Measurements from ENCODE around the gene SLC31A2. TPM values are rescaled to one million over a fixed set of nuclear protein-coding genes. Genes with fewer than 3 reads are reported as not detected.

SLC31A2 gene
- total RNA-seq, 5 donors from 2014 or later (not counting 1 experiment from before 2014, with no cell fraction given): 3.4 to 6.1 (median 4.0) TPM

DNA sequence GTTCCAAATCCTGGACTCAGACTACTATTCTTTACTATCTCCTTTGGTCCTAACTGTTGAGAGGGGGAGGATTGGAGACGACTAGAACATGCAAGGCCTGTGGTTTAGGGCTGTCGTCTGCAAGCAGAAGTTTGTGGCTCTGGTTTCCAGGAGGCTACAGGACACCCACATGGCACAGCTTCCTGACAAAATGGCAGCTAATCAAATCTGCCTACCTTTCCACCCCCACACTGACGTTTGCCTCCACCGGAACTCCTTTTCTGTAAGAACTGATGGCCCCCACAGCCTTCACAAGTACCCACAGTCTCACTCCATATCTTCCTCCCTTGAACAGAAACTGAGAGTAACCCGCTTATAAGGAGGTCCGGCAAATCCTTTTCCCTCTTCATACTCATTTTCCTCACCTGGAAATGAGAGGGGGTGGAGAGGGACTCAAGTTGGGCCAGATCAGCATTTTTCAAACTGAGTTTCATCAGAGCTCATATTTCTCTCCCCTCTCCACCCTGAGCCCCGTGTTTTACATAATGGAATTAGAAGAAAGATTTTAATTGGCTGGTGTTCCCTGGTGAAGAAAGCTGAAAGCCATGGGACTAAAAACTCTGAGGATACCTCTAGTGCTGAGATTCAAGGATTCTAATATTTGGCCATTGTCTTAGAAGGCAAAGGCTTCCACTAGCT is 5.2 kb downstream of the SLC31A2 start:
- POLR2A ChIA-PET: interaction anchor here in 1 of 2 donors (0.8 kb wide), 1 partner anchor 65 kb away, joined by 3 read pairs; the partner anchor contains the start of genes FKBP15 and SLC31A1
- WGBS (ENCODE audit: insufficient coverage): no CpG with 5 or more reads among the region's 7 CpGs

DNA sequence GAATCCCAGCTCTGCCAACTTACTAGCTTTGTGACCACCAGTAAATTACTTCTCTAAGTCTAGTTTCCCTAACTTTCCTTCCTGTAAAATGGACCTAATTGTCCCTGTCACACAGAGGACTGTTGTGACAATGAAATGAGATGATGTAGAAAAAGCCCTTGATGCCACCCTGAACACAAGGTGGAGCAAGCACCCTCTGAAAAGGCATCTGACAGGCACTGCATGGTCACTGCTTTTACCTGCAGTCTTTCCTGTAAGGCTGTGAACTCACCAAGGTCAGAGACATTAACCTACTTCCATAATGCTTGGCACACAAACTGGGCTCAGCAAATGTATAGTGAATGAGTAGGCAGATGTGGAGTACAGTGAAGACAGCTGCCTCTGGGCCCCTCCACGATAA is 6.1 kb downstream of the SLC31A2 start:
- no peaks in the 10 kb centered on the region for H3K9me3 Mint-ChIP-seq
- ChIA-PET POLR2A (interaction anchor here (0.6 to 0.8 kb wide), 2 partner anchors 65 to 630 kb away, joined by 3 read pairs; partner anchors contain the start of genes FKBP15 (in 1 of the 2) and SLC31A1 (in 1 of the 2)), CTCF (interaction anchor here in 1 of 2 donors (0.6 to 0.8 kb wide), 2 partner anchors 12 to 168 kb away, joined by 3 to 5 read pairs; no protein-coding TSS in a partner anchor)
- H3K36me3 Mint-ChIP-seq: peaks cover 15% of the 10 kb centered on the region
- peaks cover 31 to 39% (median 37%) of the 10 kb centered on the region in 3 donors for H3K4me1 Mint-ChIP-seq
- no peaks in the 10 kb centered on the region for H3K27me3 Mint-ChIP-seq
- ATAC-seq (replicated peaks in 1 of 4) (no peak), DNase-seq (no peak)
- Histone ChIP-seq H3K4me3 (ENCODE audit: control insufficient read depth in 1 of 2, extremely low read depth in 1 of 2, low read length in 1 of 2) (no peak overlapping the region), H3K4me1 (ENCODE audit: control insufficient read depth in 1 of 2, extremely low read depth in 1 of 2, insufficient read depth in 2 of 2, low read length in 2 of 2) (peaks cover 3 to 18% of the 10 kb centered on the region in 2 experiments), H3K9me3 (no peaks in the 10 kb centered on the region), H3K27me3 (replicated peaks in 1 of 2; ENCODE audit: control insufficient read depth in 2 of 2, extremely low read depth in 1 of 2, insufficient read depth in 2 of 2, low read length in 1 of 2) (no peaks in the 10 kb centered on the region), H3K36me3 (ENCODE audit: control insufficient read depth in 2 of 2, extremely low read depth in 1 of 2, insufficient read depth in 1 of 2, low read length in 1 of 2) (peaks cover 2 to 12% of the 10 kb centered on the region in 2 donors), H3K27ac (ENCODE audit: low read length) (no peak overlapping the region)
- H3K4me3 Mint-ChIP-seq: no peak overlapping the region
- WGBS (ENCODE audit: insufficient coverage): 100% methylated on average over 1 of the region's 1 CpG
- H3K27ac Mint-ChIP-seq: peak overlapping the region; percentile 48 to 52

More for the DNA sequence above, 5.2 kb downstream of the SLC31A2 start:
- Histone ChIP-seq H3K36me3 (ENCODE audit: control insufficient read depth in 2 of 2, extremely low read depth in 1 of 2, insufficient read depth in 1 of 2, low read length in 1 of 2) (peaks cover 2 to 4% of the 10 kb centered on the region in 2 donors), H3K9me3 (no peaks in the 10 kb centered on the region), H3K4me3 (ENCODE audit: control insufficient read depth in 1 of 2, extremely low read depth in 1 of 2, low read length in 1 of 2) (no peak overlapping the region), H3K27ac (ENCODE audit: low read length) (peak overlapping the region; percentile 44), H3K4me1 (ENCODE audit: control insufficient read depth in 1 of 2, extremely low read depth in 1 of 2, insufficient read depth in 2 of 2, low read length in 2 of 2) (peaks cover 3 to 25% of the 10 kb centered on the region in 2 experiments), H3K27me3 (replicated peaks in 1 of 2; ENCODE audit: control insufficient read depth in 2 of 2, extremely low read depth in 1 of 2, insufficient read depth in 2 of 2, low read length in 1 of 2) (no peaks in the 10 kb centered on the region)
- ATAC-seq (replicated peaks in 1 of 4): peak; percentile 28 to 64 (median 46)
- CTCF ChIA-PET: no interaction called here
- Mint-ChIP-seq H3K9me3 (no peaks in the 10 kb centered on the region), H3K36me3 (peaks cover 12% of the 10 kb centered on the region), H3K4me1 (peaks cover 35 to 44% (median 41%) of the 10 kb centered on the region in 3 donors), H3K4me3 (peak overlapping the region in 2 of 3 donors; percentile 5), H3K27me3 (no peaks in the 10 kb centered on the region), H3K27ac (peak overlapping the region; percentile 77 to 82)
- peak in 28 of 35 experiments; percentile 9 to 60 (median 30) for DNase-seq

DNA sequence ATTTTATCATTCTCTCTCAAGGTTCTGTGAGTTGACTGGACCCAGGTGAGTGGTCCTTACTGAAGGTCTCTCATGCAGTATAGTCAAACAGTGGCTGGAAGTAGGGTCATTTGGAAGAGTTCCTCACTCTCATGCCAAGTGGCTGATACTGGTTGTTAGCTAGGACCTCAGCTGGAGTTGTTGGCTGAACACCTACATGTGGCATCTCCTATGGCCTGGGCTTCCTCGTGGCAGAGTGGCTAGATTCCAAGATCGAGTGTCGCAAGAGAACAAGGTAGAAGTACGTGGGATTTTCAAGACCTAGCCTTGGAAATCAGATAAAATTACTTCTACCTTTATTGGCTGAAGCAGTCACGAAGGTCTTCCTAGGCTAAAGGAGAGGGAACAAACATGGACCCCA is 7.6 kb downstream of the SLC31A2 start:
- peaks cover 2 to 27% of the 10 kb centered on the region in 2 donors for H3K36me3 ChIP-seq (ENCODE audit: control insufficient read depth in 2 of 2, extremely low read depth in 1 of 2, insufficient read depth in 1 of 2, low read length in 1 of 2)
- no peaks in the 10 kb centered on the region for H3K9me3 Mint-ChIP-seq
- no peaks in the 10 kb centered on the region for H3K27me3 ChIP-seq (replicated peaks in 1 of 2; ENCODE audit: control insufficient read depth in 2 of 2, extremely low read depth in 1 of 2, insufficient read depth in 2 of 2, low read length in 1 of 2)
- no peak overlapping the region for H3K4me3 Mint-ChIP-seq
- H3K36me3 Mint-ChIP-seq: peaks cover 29% of the 10 kb centered on the region
- H3K4me1 ChIP-seq (ENCODE audit: control insufficient read depth in 1 of 2, extremely low read depth in 1 of 2, insufficient read depth in 2 of 2, low read length in 2 of 2): peaks cover 3 to 12% of the 10 kb centered on the region in 2 experiments
- CTCF ChIA-PET: no interaction called here
- no CpG with 5 or more reads among the region's 5 CpGs for WGBS (ENCODE audit: insufficient coverage)
- peak overlapping the region in 1 of 2 donors; percentile 9 for H3K27ac Mint-ChIP-seq
- DNase-seq (no peak), ATAC-seq (replicated peaks in 1 of 4) (no peak)
- peaks cover 22 to 25% (median 25%) of the 10 kb centered on the region in 3 donors for H3K4me1 Mint-ChIP-seq
- POLR2A ChIA-PET: no interaction called here
- H3K9me3 ChIP-seq: no peaks in the 10 kb centered on the region
- no peak overlapping the region for H3K4me3 ChIP-seq (ENCODE audit: control insufficient read depth in 1 of 2, extremely low read depth in 1 of 2, low read length in 1 of 2)
- no peak overlapping the region for H3K27ac ChIP-seq (ENCODE audit: low read length)
- no peaks in the 10 kb centered on the region for H3K27me3 Mint-ChIP-seq

DNA sequence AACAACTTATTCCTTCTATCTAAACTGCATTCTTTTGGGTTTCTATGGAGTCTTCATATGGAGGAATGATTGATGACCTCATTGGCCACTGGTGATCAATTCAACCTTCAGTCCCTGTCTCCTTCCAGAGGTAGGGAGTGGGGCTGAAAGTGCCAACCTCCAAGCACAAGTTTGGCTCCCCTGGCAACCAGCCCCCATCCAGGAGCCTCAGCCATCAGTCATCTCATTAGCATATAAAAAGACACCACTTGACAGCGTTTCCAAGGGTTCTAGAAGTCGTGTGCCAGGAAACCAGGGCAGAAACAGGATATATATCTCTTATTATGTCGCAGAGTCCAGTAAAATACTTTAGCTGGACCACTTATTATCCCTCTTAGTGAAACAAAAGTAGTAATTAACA is 9.8 kb downstream of the SLC31A2 start:
- no peaks in the 10 kb centered on the region for H3K27me3 ChIP-seq (replicated peaks in 1 of 2; ENCODE audit: control insufficient read depth in 2 of 2, extremely low read depth in 1 of 2, insufficient read depth in 2 of 2, low read length in 1 of 2)
- CTCF ChIA-PET: no interaction called here
- Mint-ChIP-seq H3K9me3 (no peaks in the 10 kb centered on the region), H3K36me3 (peaks cover 42% of the 10 kb centered on the region), H3K4me1 (peaks cover 12 to 16% (median 14%) of the 10 kb centered on the region in 3 donors), H3K4me3 (no peak overlapping the region), H3K27ac (no peak overlapping the region), H3K27me3 (no peaks in the 10 kb centered on the region)
- peaks cover 2 to 11% of the 10 kb centered on the region in 2 experiments for H3K4me1 ChIP-seq (ENCODE audit: control insufficient read depth in 1 of 2, extremely low read depth in 1 of 2, insufficient read depth in 2 of 2, low read length in 2 of 2)
- peaks cover 5 to 47% of the 10 kb centered on the region in 2 donors for H3K36me3 ChIP-seq (ENCODE audit: control insufficient read depth in 2 of 2, extremely low read depth in 1 of 2, insufficient read depth in 1 of 2, low read length in 1 of 2)
- DNase-seq: no peak
- H3K4me3 ChIP-seq (ENCODE audit: control insufficient read depth in 1 of 2, extremely low read depth in 1 of 2, low read length in 1 of 2): no peak overlapping the region
- no peaks in the 10 kb centered on the region for H3K9me3 ChIP-seq
- H3K27ac ChIP-seq (ENCODE audit: low read length): no peak overlapping the region
- POLR2A ChIA-PET: no interaction called here
- ATAC-seq (replicated peaks in 1 of 4): no peak
- no CpG with 5 or more reads among the region's 3 CpGs for WGBS (ENCODE audit: insufficient coverage)

DNA sequence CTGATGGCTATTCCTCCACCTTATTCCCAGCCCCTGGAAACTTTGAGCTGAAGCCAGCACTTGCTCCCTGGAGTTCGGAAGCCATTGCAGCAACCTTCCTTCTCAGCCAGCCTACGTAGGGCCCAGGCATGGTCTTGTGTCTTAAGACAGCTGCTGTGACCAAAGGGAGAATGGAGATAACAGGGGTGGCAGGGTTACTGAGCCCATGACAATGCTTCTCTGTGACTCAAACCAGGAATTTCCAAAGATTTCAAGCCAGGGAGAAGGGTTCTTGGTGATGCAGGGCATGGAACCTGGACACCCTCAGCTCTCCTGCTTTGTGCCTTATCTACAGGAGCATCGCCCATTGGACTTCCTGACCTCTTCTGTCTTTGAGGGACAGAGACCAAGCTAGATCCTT is 12.2 kb downstream of the SLC31A2 start:
- Histone ChIP-seq H3K4me3 (ENCODE audit: control insufficient read depth in 1 of 2, extremely low read depth in 1 of 2, low read length in 1 of 2) (no peak overlapping the region), H3K4me1 (ENCODE audit: control insufficient read depth in 1 of 2, extremely low read depth in 1 of 2, insufficient read depth in 2 of 2, low read length in 2 of 2) (no peaks in the 10 kb centered on the region), H3K36me3 (ENCODE audit: control insufficient read depth in 2 of 2, extremely low read depth in 1 of 2, insufficient read depth in 1 of 2, low read length in 1 of 2) (peaks cover 14 to 70% of the 10 kb centered on the region in 2 donors), H3K27ac (ENCODE audit: low read length) (no peak overlapping the region), H3K9me3 (no peaks in the 10 kb centered on the region), H3K27me3 (replicated peaks in 1 of 2; ENCODE audit: control insufficient read depth in 2 of 2, extremely low read depth in 1 of 2, insufficient read depth in 2 of 2, low read length in 1 of 2) (no peaks in the 10 kb centered on the region)
- Mint-ChIP-seq H3K27ac (no peak overlapping the region), H3K4me1 (no peaks in the 10 kb centered on the region), H3K36me3 (peaks cover 62% of the 10 kb centered on the region), H3K4me3 (no peak overlapping the region), H3K27me3 (no peaks in the 10 kb centered on the region), H3K9me3 (no peaks in the 10 kb centered on the region)
- DNase-seq (no peak), ATAC-seq (replicated peaks in 1 of 4) (no peak)
- 100% methylated on average over 2 of the region's 3 CpGs for WGBS (ENCODE audit: insufficient coverage)
- ChIA-PET CTCF (interaction anchor here in 1 of 2 donors (0.9 kb wide), 1 partner anchor 11 kb away, joined by 4 read pairs; no protein-coding TSS in a partner anchor), POLR2A (interaction anchor here (0.5 kb wide), 2 partner anchors 110 to 326 kb away, joined by 3 read pairs; no protein-coding TSS in a partner anchor)

DNA sequence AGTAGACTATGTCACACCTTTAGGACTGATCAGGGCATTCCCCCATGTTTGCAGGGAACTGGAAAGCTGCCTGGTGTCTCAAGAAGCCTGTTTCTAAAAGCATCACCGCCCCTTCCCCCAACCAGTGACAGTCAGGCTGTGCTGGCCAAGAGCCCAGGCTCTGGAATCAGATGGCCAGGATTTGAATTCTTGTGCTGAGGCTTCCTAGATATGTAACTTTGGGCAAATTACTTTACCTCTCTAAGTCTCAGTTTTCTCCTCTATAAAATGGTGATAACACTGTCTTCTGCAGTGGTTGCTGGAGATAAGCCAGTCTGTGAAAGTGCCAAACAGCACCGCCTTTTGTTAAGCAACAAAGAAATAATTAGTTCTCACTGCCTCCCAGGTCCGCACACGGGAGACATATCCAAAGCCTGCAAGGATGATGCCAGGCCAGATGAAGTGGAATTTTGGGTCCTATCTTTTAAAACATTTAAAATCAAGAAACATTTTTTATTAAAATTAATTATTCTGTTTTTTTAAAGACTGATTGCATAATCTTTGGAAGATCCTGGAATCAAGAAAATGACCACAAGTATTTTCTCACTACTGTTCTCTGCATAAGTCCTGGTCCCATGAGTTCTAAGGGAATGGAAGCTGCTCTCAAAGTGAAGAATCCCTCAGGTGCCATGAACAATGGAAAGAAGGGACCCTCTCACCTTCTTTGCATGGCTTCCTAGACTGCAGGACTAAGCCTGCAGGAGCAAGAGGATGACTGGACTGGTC is 13.9 kb downstream of the SLC31A2 start:
- ATAC-seq (replicated peaks in 1 of 4) (no peak), DNase-seq (no peak)
- peaks cover 66% of the 10 kb centered on the region for H3K36me3 Mint-ChIP-seq
- Histone ChIP-seq H3K36me3 (ENCODE audit: control insufficient read depth in 2 of 2, extremely low read depth in 1 of 2, insufficient read depth in 1 of 2, low read length in 1 of 2) (peaks cover 30 to 83% of the 10 kb centered on the region in 2 donors), H3K9me3 (no peaks in the 10 kb centered on the region), H3K4me1 (ENCODE audit: control insufficient read depth in 1 of 2, extremely low read depth in 1 of 2, insufficient read depth in 2 of 2, low read length in 2 of 2) (no peaks in the 10 kb centered on the region), H3K4me3 (ENCODE audit: control insufficient read depth in 1 of 2, extremely low read depth in 1 of 2, low read length in 1 of 2) (no peak overlapping the region), H3K27ac (ENCODE audit: low read length) (no peak overlapping the region), H3K27me3 (replicated peaks in 1 of 2; ENCODE audit: control insufficient read depth in 2 of 2, extremely low read depth in 1 of 2, insufficient read depth in 2 of 2, low read length in 1 of 2) (no peaks in the 10 kb centered on the region)
- 100% methylated on average over 1 of the region's 4 CpGs for WGBS (ENCODE audit: insufficient coverage)
- no peaks in the 10 kb centered on the region for H3K27me3 Mint-ChIP-seq
- no peaks in the 10 kb centered on the region for H3K4me1 Mint-ChIP-seq
- no peak overlapping the region for H3K4me3 Mint-ChIP-seq
- no peaks in the 10 kb centered on the region for H3K9me3 Mint-ChIP-seq
- H3K27ac Mint-ChIP-seq: no peak overlapping the region
- POLR2A ChIA-PET: no interaction called here
- CTCF ChIA-PET: interaction anchor here in 1 of 2 donors (0.6 kb wide), 1 partner anchor 10 kb away, joined by 3 read pairs; no protein-coding TSS in a partner anchor

Measured in T-cell (primary cell).